ACC112 (cell line): ENCODE results near the gene PUM1.

Experiments
- H2AFZ ChIP-seq: fragments of 200-600 bp; sonication (generic); one replicate; pipeline ENCODE4 v1.6.0; 2017; ENCODE audit warnings: antibody characterized with exemption, low read length; ENCODE audit not compliant: unreplicated experiment
- H3K27ac ChIP-seq: fragments of 200-600 bp; sonication (generic); 2 replicates; pipeline ENCODE4 v1.5.1; 2014; ENCODE audit warnings: low read depth, mild to moderate bottlenecking, antibody characterized with exemption, low read length, moderate library complexity
- H3K27me3 ChIP-seq: fragments of 200-600 bp; sonication (generic); 2 replicates; pipeline ENCODE4 v1.6.1; 2014; ENCODE audit warnings: mild to moderate bottlenecking, antibody characterized with exemption, low read length, moderate library complexity, mixed read lengths; ENCODE audit not compliant: insufficient read depth
- H3K36me3 ChIP-seq: fragments of 200-600 bp; sonication (generic); 2 replicates; pipeline ENCODE4 v1.6.1; 2016; ENCODE audit warnings: mild to moderate bottlenecking, antibody characterized with exemption, low read length, moderate library complexity, mixed read lengths; ENCODE audit not compliant: insufficient read depth
- H3K4me1 ChIP-seq: fragments of 200-600 bp; sonication (generic); one replicate; pipeline ENCODE4 v1.6.1; 2016; ENCODE audit warnings: low read length, mixed read lengths; ENCODE audit not compliant: insufficient read depth, unreplicated experiment, control insufficient read depth
- H3K4me3 ChIP-seq: fragments of 200-600 bp; sonication (generic); 2 replicates; pipeline ENCODE4 v1.5.1; 2014; ENCODE audit warnings: mild to moderate bottlenecking, low read depth, low read length
- H3K79me2 ChIP-seq: fragments of 200-600 bp; sonication (generic); one replicate; pipeline ENCODE4 v1.6.0; 2016; ENCODE audit warnings: low read length; ENCODE audit not compliant: control insufficient read depth, unreplicated experiment, insufficient read depth

Gene PUM1

GRCh38 chr1:30929944-30930525 is 135.5 kb downstream of the PUM1 start:
- Histone ChIP-seq H3K4me1 (peaks cover 7% of the 10 kb centered on the region), H3K79me2 (no peaks in the 10 kb centered on the region), H3K27me3 (no peaks in the 10 kb centered on the region), H3K4me3 (no peak overlapping the region), H3K36me3 (peaks cover 11% of the 10 kb centered on the region; the same call in 1 of the 2 replicates), H2AFZ (no peak overlapping the region), H3K27ac (no peak overlapping the region)

- H3K36me3 ChIP-seq, result 0 out of 2 replicates have a peak, but pooled peaks cover 7% of the 10 kb centered on the region
- no peaks in the 10 kb centered on the region for H3K79me2 ChIP-seq
- H3K27ac ChIP-seq, result no peak overlapping the region
- peaks cover 5% of the 10 kb centered on the region for H3K4me1 ChIP-seq
- no peaks in the 10 kb centered on the region for H3K27me3 ChIP-seq
- no peak overlapping the region for H3K4me3 ChIP-seq
- no peak overlapping the region for H2AFZ ChIP-seq
Observed at GRCh38 chr1:30929135-30929889, 136.2 kb downstream of the PUM1 start.

GRCh38 chr1:30928789-30929134 is 136.8 kb downstream of the PUM1 start:
- Histone ChIP-seq H3K27ac (no peak overlapping the region), H3K36me3 (0 out of 2 replicates have a peak, but pooled peaks cover 7% of the 10 kb centered on the region), H3K79me2 (no peaks in the 10 kb centered on the region), H2AFZ (no peak overlapping the region), H3K4me3 (no peak overlapping the region), H3K27me3 (no peaks in the 10 kb centered on the region), H3K4me1 (no peaks in the 10 kb centered on the region)

GRCh38 chr1:30928171-30928570 is 137.3 kb downstream of the PUM1 start:
- Histone ChIP-seq H3K27me3 (no peaks in the 10 kb centered on the region), H3K36me3 (0 out of 2 replicates have a peak, but pooled peaks cover 7% of the 10 kb centered on the region), H3K4me1 (no peaks in the 10 kb centered on the region), H2AFZ (no peak overlapping the region), H3K4me3 (no peak overlapping the region), H3K27ac (no peak overlapping the region), H3K79me2 (no peaks in the 10 kb centered on the region)

GRCh38 chr1:30927448-30927847 is 138.1 kb downstream of the PUM1 start:
- Histone ChIP-seq H3K4me1 (no peaks in the 10 kb centered on the region), H2AFZ (no peak overlapping the region), H3K27ac (no peak overlapping the region), H3K79me2 (no peaks in the 10 kb centered on the region), H3K4me3 (no peak overlapping the region), H3K27me3 (no peaks in the 10 kb centered on the region), H3K36me3 (0 out of 2 replicates have a peak, but pooled peaks cover 5% of the 10 kb centered on the region)

- no peaks in the 10 kb centered on the region for H3K27me3 ChIP-seq
- no peak overlapping the region for H3K27ac ChIP-seq
- no peak overlapping the region for H3K4me3 ChIP-seq
- H3K4me1 ChIP-seq, result no peaks in the 10 kb centered on the region
- no peaks in the 10 kb centered on the region for H3K79me2 ChIP-seq
- H2AFZ ChIP-seq, result no peak overlapping the region
- H3K36me3 ChIP-seq, result no peaks in the 10 kb centered on the region
Observed at GRCh38 chr1:30923597-30923996, 141.9 kb downstream of the PUM1 start.

- no peak overlapping the region for H3K4me3 ChIP-seq
- no peaks in the 10 kb centered on the region for H3K79me2 ChIP-seq
- no peaks in the 10 kb centered on the region for H3K4me1 ChIP-seq
- H3K36me3 ChIP-seq, result no peaks in the 10 kb centered on the region
- H3K27me3 ChIP-seq, result no peaks in the 10 kb centered on the region
- H2AFZ ChIP-seq, result no peak overlapping the region
- H3K27ac ChIP-seq, result no peak overlapping the region
Observed at GRCh38 chr1:30920827-30921226, 144.7 kb downstream of the PUM1 start.

- Histone ChIP-seq H3K4me3 (no peak overlapping the region), H3K4me1 (no peaks in the 10 kb centered on the region), H2AFZ (no peak overlapping the region), H3K27ac (no peak overlapping the region), H3K36me3 (no peaks in the 10 kb centered on the region), H3K79me2 (no peaks in the 10 kb centered on the region), H3K27me3 (no peaks in the 10 kb centered on the region)
Observed at GRCh38 chr1:30919025-30919881, 146.3 kb downstream of the PUM1 start.

GRCh38 chr1:30916296-30916695 is 149.2 kb downstream of the PUM1 start:
- no peaks in the 10 kb centered on the region for H3K79me2 ChIP-seq
- H3K4me1 ChIP-seq, result no peaks in the 10 kb centered on the region
- no peaks in the 10 kb centered on the region for H3K27me3 ChIP-seq
- H3K27ac ChIP-seq, result no peak overlapping the region
- H2AFZ ChIP-seq, result no peak overlapping the region
- no peaks in the 10 kb centered on the region for H3K36me3 ChIP-seq
- H3K4me3 ChIP-seq, result no peak overlapping the region

- no peaks in the 10 kb centered on the region for H3K4me1 ChIP-seq
- no peaks in the 10 kb centered on the region for H3K27me3 ChIP-seq
- no peaks in the 10 kb centered on the region for H3K36me3 ChIP-seq
- H3K4me3 ChIP-seq, result no peak overlapping the region
- no peak overlapping the region for H3K27ac ChIP-seq
- no peaks in the 10 kb centered on the region for H3K79me2 ChIP-seq
- no peak overlapping the region for H2AFZ ChIP-seq
Observed at GRCh38 chr1:30915491-30916230, 149.9 kb downstream of the PUM1 start.
